WTC11 (cell line): ENCODE measurements around the gene TRAF2. TPM values are rescaled to one million over a fixed set of nuclear protein-coding genes. Genes with fewer than 3 reads are reported as not detected.

Experiments
- ATAC-seq: fragments of 200-7000 bp; cut with Tn5 transposase; 2 replicates; pipeline ENCODE4 v1.10.0; 2021; ENCODE audit warnings: mild to moderate bottlenecking, moderate library complexity
- CTCF ChIA-PET: fragments of 300-600 bp; sonication (Branson Sonifier 250); formaldehyde crosslinking; loops from one replicate; lab custom pipeline; 2021; ENCODE audit warnings: antibody characterized with exemption; lab: Charles Lee
- POLR2A ChIA-PET: fragments of 350-600 bp; sonication (Branson Sonifier 250); formaldehyde crosslinking; loops from one replicate; lab custom pipeline; 2021; ENCODE audit warnings: antibody characterized with exemption; lab: Charles Lee
- DNase-seq: peaks from one replicate; pipeline ENCODE4 v3.0.0; 2021; ENCODE audit warnings: low spot score
- H3K27ac Mint-ChIP-seq: 2 replicates; pipeline ENCODE4 v1.8.0; 2021; ENCODE audit warnings: mixed read lengths
- H3K27me3 Mint-ChIP-seq: 2 replicates; pipeline ENCODE4 v1.8.0; 2021; ENCODE audit warnings: low read depth, mild to moderate bottlenecking, moderate library complexity, mixed read lengths
- H3K36me3 Mint-ChIP-seq: 2 replicates; pipeline ENCODE4 v1.8.0; 2021; ENCODE audit warnings: mixed read lengths
- H3K4me1 Mint-ChIP-seq: 2 replicates; pipeline ENCODE4 v1.8.0; 2022; ENCODE audit warnings: mixed read lengths
- H3K4me3 Mint-ChIP-seq: 2 replicates; pipeline ENCODE4 v1.8.0; 2021; ENCODE audit warnings: mild to moderate bottlenecking, moderate library complexity, mixed read lengths
- H3K9me3 Mint-ChIP-seq: 2 replicates; pipeline ENCODE4 v1.8.0; 2021; ENCODE audit warnings: mixed read lengths
- AR ChIP-seq: fragments of 250-450 bp; sonication (Bioruptor Pico); IDR thresholded peaks from 2 replicates; pipeline ENCODE4 v1.9.0; 2021; ENCODE audit warnings: mild to moderate bottlenecking
- ATF2 ChIP-seq: sonication (generic); formaldehyde crosslinking; IDR thresholded peaks from 2 replicates; pipeline ENCODE4 v1.8.1; 2022; ENCODE audit warnings: low read depth, missing genetic modification reagents, borderline replicate concordance
- CREM ChIP-seq: sonication (generic); formaldehyde crosslinking; IDR thresholded peaks from 2 replicates; pipeline ENCODE4 v1.8.1; 2022; ENCODE audit warnings: mild to moderate bottlenecking, missing genetic modification reagents, moderate library complexity
- E2F4 ChIP-seq: sonication (generic); formaldehyde crosslinking; IDR thresholded peaks from 2 replicates; pipeline ENCODE4 v1.8.1; 2022; ENCODE audit warnings: low read depth, mild to moderate bottlenecking, moderate library complexity, missing genetic modification reagents, borderline replicate concordance
- FOXP4 ChIP-seq: sonication (generic); formaldehyde crosslinking; IDR thresholded peaks from 2 replicates; pipeline ENCODE4 v1.8.0; 2022; ENCODE audit warnings: mild to moderate bottlenecking, missing genetic modification reagents
- NR2C2 ChIP-seq: sonication (generic); formaldehyde crosslinking; IDR thresholded peaks from 2 replicates; pipeline ENCODE4 v1.8.0; 2022; ENCODE audit warnings: mild to moderate bottlenecking, missing genetic modification reagents
- OVOL2 ChIP-seq: fragments of 250-450 bp; sonication (Bioruptor Pico); IDR thresholded peaks from 2 replicates; pipeline ENCODE4 v1.9.0; 2021; ENCODE audit warnings: mild to moderate bottlenecking, borderline replicate concordance
- RELA ChIP-seq: sonication (generic); formaldehyde crosslinking; IDR thresholded peaks from 2 replicates; pipeline ENCODE4 v1.8.1; 2022; ENCODE audit warnings: missing genetic modification reagents, mild to moderate bottlenecking, borderline replicate concordance
- RORB ChIP-seq: fragments of 250-450 bp; sonication (Bioruptor Pico); IDR thresholded peaks from 2 replicates; pipeline ENCODE4 v1.9.0; 2021; ENCODE audit warnings: mild to moderate bottlenecking
- USF1 ChIP-seq: sonication (generic); formaldehyde crosslinking; IDR thresholded peaks from 2 replicates; pipeline ENCODE4 v1.8.0; 2022; ENCODE audit warnings: mild to moderate bottlenecking, missing genetic modification reagents
- ZNF232 ChIP-seq: sonication (generic); formaldehyde crosslinking; IDR thresholded peaks from 2 replicates; pipeline ENCODE4 v1.8.0; 2022; ENCODE audit warnings: mild to moderate bottlenecking, missing genetic modification reagents
- ZNF512 ChIP-seq: sonication (generic); formaldehyde crosslinking; IDR thresholded peaks from 2 replicates; pipeline ENCODE4 v1.8.1; 2022; ENCODE audit warnings: missing genetic modification reagents, borderline replicate concordance
- total RNA-seq: library from RNA; stranded (reverse); gene quantifications from 3 replicates; pipeline ENCODE4 v1.2.3, GENCODE V29; 2021

TRAF2 gene
- total RNA-seq, 1 experiment from 2014 or later: 55.0 TPM

GRCh38 chr9:136886610-136887597 is 588 bp downstream of the TRAF2 start (continued):
- peak; percentile 65; the same call in 1 of the 2 replicates for TF ChIP-seq FOXP4 (CRISPR knock-in tag)
- TF ChIP-seq E2F4 (CRISPR knock-in tag): peak; percentile 68
- TF ChIP-seq NR2C2 (CRISPR knock-in tag): peak; percentile 55; the same call in 1 of the 2 replicates
- 0 out of 2 replicates have a peak, but pooled peaks have one; percentile 56 for TF ChIP-seq ZNF232
- TF ChIP-seq OVOL2 (CRISPR knock-in tag): no peak
- 0 out of 2 replicates have a peak, but pooled peaks have one; percentile 35 for TF ChIP-seq RELA (CRISPR knock-in tag)

- H3K4me1 Mint-ChIP-seq: peaks cover 9% of the 10 kb centered on the region
- POLR2A ChIA-PET: interaction anchor here (0.5 kb wide), 1 partner anchor 244 kb away, joined by 3 read pairs; no protein-coding TSS in a partner anchor
- no peaks in the 10 kb centered on the region for H3K27me3 Mint-ChIP-seq
- no peak for TF ChIP-seq ZNF512 (CRISPR knock-in tag)
- TF ChIP-seq OVOL2 (CRISPR knock-in tag): no peak
- no peak for TF ChIP-seq AR (CRISPR knock-in tag)
- TF ChIP-seq ATF2 (CRISPR knock-in tag): no peak
- TF ChIP-seq RORB: no peak
- TF ChIP-seq CREM (CRISPR knock-in tag): no peak
- TF ChIP-seq USF1 (CRISPR knock-in tag): no peak
- TF ChIP-seq, all 79 proteins: peak for 0
- Mint-ChIP-seq H3K4me3 (no peak overlapping the region), H3K9me3 (no peaks in the 10 kb centered on the region), H3K27ac (no peak overlapping the region), H3K36me3 (peaks cover 9% of the 10 kb centered on the region; the same call in 1 of the 2 replicates)
- no peak for DNase-seq
- CTCF ChIA-PET: no interaction called here
- no peak for ATAC-seq
These were observed 2.1 kb downstream of the TRAF2 start for GRCh38 chr9:136888454-136888853.
